A673 (cell line): ENCODE data around the gene SUMF1. TPM values are rescaled to one million over a fixed set of nuclear protein-coding genes. Genes with fewer than 3 reads are reported as not detected.

Experiments used
- BruUV-seq: library from RNA; stranded (reverse); fragments of 400-500 nt; replicated peaks from 2 replicates; lab custom pipeline; 2021; lab: Mats Ljungman, UMichigan
- CTCF ChIA-PET: fragments of 300-600 bp; sonication (Branson Sonifier 250); formaldehyde crosslinking; loops from one replicate; lab custom pipeline; 2022; ENCODE audit warnings: antibody characterized with exemption; lab: Charles Lee
- POLR2A ChIA-PET: fragments of 300-600 bp; sonication (Branson Sonifier 250); formaldehyde crosslinking; loops from one replicate; lab custom pipeline; 2022; ENCODE audit warnings: antibody characterized with exemption; ENCODE audit not compliant: low non-redundant PET; lab: Charles Lee
- DNase-seq: peaks from one replicate; pipeline ENCODE4 v3.0.0-alpha.2; 2015; ENCODE audit warnings: low spot score
- H3K27ac ChIP-seq: fragments of 200-600 bp; sonication (generic); 2 replicates; pipeline ENCODE4 v1.5.1; 2016; ENCODE audit warnings: mixed run types, low read depth, mild to moderate bottlenecking, mixed read lengths, antibody characterized with exemption, low read length; ENCODE audit not compliant: poor library complexity, severe bottlenecking
- H3K27me3 ChIP-seq: fragments of 200-600 bp; sonication (generic); replicated peaks from 2 replicates; pipeline ENCODE4 v1.6.1; 2017; ENCODE audit warnings: mixed run types, low read depth, mild to moderate bottlenecking, mixed read lengths, antibody characterized with exemption, low read length; ENCODE audit not compliant: insufficient read depth, poor library complexity
- H3K36me3 ChIP-seq: fragments of 200-600 bp; sonication (generic); 2 replicates; pipeline ENCODE4 v1.6.1; 2016; ENCODE audit warnings: mixed run types, mild to moderate bottlenecking, mixed read lengths, antibody characterized with exemption, low read length; ENCODE audit not compliant: insufficient read depth, poor library complexity, severe bottlenecking
- H3K4me1 ChIP-seq: fragments of 200-600 bp; sonication (generic); 2 replicates; pipeline ENCODE4 v1.6.1; 2017; ENCODE audit warnings: mixed run types, mild to moderate bottlenecking, mixed read lengths, antibody characterized with exemption, low read length; ENCODE audit not compliant: insufficient read depth, poor library complexity, severe bottlenecking
- H3K4me3 ChIP-seq: fragments of 200-600 bp; sonication (generic); 2 replicates; pipeline ENCODE4 v1.5.1; 2016; ENCODE audit warnings: low read depth, mixed run types, mild to moderate bottlenecking, mixed read lengths, low read length; ENCODE audit not compliant: poor library complexity, severe bottlenecking
- H3K9me3 ChIP-seq: fragments of 200-600 bp; sonication (generic); 2 replicates; pipeline ENCODE4 v1.6.1; 2016; ENCODE audit warnings: mixed run types, low read depth, mild to moderate bottlenecking, mixed read lengths, antibody characterized with exemption, low read length; ENCODE audit not compliant: poor library complexity, severe bottlenecking
- EZH2 ChIP-seq: fragments of 200-600 bp; sonication (generic); IDR thresholded peaks from 2 replicates; pipeline ENCODE4 v1.6.1; 2017; ENCODE audit warnings: borderline replicate concordance, low read depth, mild to moderate bottlenecking, mixed read lengths, antibody characterized with exemption, low read length; ENCODE audit not compliant: poor library complexity, severe bottlenecking
- intact Hi-C: fragments of 100-400 bp; cut with micrococcal nuclease; formaldehyde crosslinking; loops from one replicate; pipeline ENCODE4 v1.10.0; 2022; ENCODE audit not compliant: unreplicated experiment
- total RNA-seq: library from RNA; stranded (reverse); gene quantifications from 2 replicates; pipeline ENCODE4 v1.2.3, GENCODE V29; 2021
- TF ChIP-seq, protein P1 (sequence below): fragments of 300-800, 200-600 bp; sonication (generic); conservative IDR thresholded peaks from 2 replicates; pipeline ENCODE4 v1.5.1; 2017; ENCODE audit warnings: low read depth, mild to moderate bottlenecking, antibody characterized with exemption, low read length, moderate library complexity, mixed read lengths

The SUMF1 gene
- total RNA-seq, 1 experiment from 2014 or later: 7.8 TPM

DNA sequence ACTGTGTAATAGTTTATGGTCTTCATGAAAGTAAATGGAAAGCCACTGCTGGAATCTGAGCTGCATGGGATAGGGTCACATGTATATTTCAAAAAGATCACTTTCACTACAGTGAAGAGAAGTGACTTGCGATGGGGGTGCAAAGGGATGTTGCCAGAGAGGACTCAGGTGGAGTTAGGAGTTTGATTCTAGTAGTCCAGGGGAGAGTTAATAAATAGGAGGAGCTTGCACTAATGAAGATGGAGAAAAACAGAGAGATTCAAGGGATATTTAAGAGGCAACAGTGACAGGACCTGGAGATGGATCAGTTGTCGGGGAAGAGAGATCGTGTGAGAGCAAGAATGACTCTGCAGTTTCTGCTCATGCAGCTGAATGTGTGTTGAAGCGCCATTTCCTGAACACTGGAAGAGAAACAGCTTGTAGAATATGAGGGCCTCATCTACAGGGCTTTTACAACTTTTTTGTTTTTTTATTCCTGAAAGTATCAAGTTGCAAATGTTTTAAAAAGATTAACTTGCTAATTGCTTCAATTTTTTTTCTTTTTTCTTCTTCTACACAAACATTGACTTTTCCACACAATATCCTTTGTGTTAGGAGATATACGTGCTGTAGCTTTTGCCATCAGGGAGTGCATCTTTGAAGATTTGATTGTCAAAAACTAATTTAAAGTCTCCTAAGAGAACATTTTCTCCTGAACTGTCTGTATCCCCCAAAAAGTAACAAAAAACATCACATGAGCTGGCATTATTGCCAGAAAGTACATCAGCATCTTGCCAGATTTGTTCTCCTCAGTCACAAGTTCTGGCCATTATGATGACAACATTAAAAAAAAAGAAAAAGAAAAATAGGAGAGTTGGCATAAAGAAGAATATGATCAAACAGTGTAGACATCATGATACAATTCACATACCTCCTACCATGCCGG, 126.4 kb downstream of the SUMF1 start:
- Histone ChIP-seq H3K4me1 (no peaks in the 10 kb centered on the region), H3K27ac (no peak overlapping the region), H3K27me3 (no peaks in the 10 kb centered on the region), H3K4me3 (no peak overlapping the region), H3K9me3 (no peaks in the 10 kb centered on the region), H3K36me3 (no peaks in the 10 kb centered on the region)
- BruUV-seq: no TSS peak
- TF ChIP-seq, protein P1, sequence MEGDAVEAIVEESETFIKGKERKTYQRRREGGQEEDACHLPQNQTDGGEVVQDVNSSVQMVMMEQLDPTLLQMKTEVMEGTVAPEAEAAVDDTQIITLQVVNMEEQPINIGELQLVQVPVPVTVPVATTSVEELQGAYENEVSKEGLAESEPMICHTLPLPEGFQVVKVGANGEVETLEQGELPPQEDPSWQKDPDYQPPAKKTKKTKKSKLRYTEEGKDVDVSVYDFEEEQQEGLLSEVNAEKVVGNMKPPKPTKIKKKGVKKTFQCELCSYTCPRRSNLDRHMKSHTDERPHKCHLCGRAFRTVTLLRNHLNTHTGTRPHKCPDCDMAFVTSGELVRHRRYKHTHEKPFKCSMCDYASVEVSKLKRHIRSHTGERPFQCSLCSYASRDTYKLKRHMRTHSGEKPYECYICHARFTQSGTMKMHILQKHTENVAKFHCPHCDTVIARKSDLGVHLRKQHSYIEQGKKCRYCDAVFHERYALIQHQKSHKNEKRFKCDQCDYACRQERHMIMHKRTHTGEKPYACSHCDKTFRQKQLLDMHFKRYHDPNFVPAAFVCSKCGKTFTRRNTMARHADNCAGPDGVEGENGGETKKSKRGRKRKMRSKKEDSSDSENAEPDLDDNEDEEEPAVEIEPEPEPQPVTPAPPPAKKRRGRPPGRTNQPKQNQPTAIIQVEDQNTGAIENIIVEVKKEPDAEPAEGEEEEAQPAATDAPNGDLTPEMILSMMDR: no peak
- no peak for TF ChIP-seq EZH2
- DNase-seq: no peak
- ChIA-PET POLR2A (no interaction called here), CTCF (no interaction called here)
- intact Hi-C loops: no loop called here

DNA sequence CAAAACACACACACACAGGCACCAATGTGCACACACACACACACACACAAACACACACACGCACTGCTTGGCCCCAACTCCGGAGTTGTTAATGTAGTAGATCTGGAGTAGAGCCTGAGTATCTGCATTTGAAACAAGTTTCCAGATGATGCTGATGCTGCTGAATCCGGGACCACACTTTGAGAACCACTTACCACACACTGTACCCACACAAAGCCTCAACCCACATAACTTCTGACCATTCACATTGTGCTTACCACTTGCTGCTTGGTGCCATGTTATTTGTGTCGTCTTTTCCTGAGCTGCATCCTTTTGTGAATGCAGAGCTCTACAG, 127.0 kb downstream of the SUMF1 start:
- TF ChIP-seq EZH2: no peak
- TF ChIP-seq, protein P1: no peak
- ChIA-PET CTCF (no interaction called here), POLR2A (no interaction called here)
- Histone ChIP-seq H3K9me3 (no peaks in the 10 kb centered on the region), H3K4me1 (no peaks in the 10 kb centered on the region), H3K36me3 (no peaks in the 10 kb centered on the region), H3K27me3 (no peaks in the 10 kb centered on the region), H3K4me3 (no peak overlapping the region), H3K27ac (no peak overlapping the region)
- BruUV-seq: no TSS peak
- intact Hi-C loops: no loop called here
- no peak for DNase-seq

- no peak for DNase-seq
- Histone ChIP-seq H3K36me3 (no peaks in the 10 kb centered on the region), H3K27ac (no peak overlapping the region), H3K4me1 (no peaks in the 10 kb centered on the region), H3K4me3 (no peak overlapping the region), H3K27me3 (no peaks in the 10 kb centered on the region), H3K9me3 (no peaks in the 10 kb centered on the region)
- POLR2A ChIA-PET: no interaction called here
- BruUV-seq: no TSS peak
- CTCF ChIA-PET: interaction anchor here (0.7 kb wide), 1 partner anchor 56 kb away, joined by 3 read pairs; no protein-coding TSS in a partner anchor
- TF ChIP-seq, protein P1: no peak
- TF ChIP-seq EZH2: no peak
- intact Hi-C loops: no loop called here
Measured at GRCh38 chr3:4338751-4339150, 128.3 kb downstream of the SUMF1 start.
